GM19043 (cell line): Measurements from ENCODE around the gene DAGLA.
"Not testable (repeated sequence)": the region's sequence is repeated elsewhere in the genome, so short reads cannot be mapped to it uniquely, and the experiment has no call there.

Experiments
- ATAC-seq: cut with Tn5 transposase; IDR thresholded peaks from one replicate; pipeline ENCODE4 v1.9.1; 2021; ENCODE audit warnings: low read depth; ENCODE audit not compliant: unreplicated experiment

The DAGLA gene

DNA sequence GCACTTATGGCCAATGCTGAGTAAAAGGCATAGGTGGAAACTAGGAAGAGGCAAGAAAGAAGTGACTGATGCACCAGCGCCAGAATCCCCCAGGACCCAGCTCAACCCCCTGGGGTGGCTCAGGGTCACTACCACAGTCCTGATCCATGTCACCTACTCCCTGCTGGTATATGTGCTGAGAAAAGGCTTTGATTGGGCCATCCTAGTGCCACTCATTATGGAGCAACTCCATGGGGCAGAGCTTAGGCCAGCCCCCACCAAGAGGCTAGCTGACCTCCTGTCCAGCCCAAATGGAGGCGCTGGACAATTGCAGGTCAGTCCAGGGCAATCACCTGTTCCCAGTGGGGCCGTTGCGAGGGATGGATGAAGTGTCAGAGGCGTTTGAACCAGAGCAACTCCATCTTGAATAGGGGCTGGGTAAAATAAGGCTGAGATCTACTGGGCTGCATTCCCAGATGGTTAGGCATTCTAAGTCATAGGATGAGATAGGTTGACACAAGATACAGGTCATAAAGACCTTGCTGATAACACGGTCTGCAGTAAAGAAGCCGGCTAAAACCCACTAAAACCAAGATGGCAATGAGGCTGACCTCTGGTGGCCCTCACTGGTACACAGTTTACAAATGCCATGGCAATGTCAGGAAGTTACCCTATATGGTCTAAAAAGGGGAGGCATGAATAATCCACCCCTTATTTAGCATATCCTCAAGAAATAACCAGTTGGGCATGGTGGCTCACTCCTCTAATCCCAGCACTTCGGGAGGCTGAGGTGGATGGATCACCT, 20.6 kb upstream of the DAGLA start:
- ATAC-seq, result no peak

DNA sequence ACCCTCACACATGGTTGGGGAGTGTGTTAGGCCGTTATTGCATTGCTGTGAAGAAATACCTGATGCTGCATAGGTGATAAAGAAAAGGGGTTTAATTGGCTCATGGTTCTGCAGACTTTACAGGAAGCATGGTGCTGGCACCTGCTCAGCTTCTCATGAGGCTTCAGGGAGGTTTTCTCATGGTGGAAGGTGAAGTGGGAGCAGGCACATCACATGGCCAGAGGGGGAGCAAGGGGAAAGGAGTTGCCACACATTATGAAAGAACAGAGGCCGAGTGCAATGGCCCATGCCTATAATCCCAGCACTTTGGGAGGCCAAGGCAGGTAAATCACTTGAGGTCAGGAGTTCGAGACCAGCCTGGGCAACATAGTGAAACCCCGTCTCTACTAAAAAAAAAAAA, 19.2 kb upstream of the DAGLA start:
- ATAC-seq, result not testable (repeated sequence)

DNA sequence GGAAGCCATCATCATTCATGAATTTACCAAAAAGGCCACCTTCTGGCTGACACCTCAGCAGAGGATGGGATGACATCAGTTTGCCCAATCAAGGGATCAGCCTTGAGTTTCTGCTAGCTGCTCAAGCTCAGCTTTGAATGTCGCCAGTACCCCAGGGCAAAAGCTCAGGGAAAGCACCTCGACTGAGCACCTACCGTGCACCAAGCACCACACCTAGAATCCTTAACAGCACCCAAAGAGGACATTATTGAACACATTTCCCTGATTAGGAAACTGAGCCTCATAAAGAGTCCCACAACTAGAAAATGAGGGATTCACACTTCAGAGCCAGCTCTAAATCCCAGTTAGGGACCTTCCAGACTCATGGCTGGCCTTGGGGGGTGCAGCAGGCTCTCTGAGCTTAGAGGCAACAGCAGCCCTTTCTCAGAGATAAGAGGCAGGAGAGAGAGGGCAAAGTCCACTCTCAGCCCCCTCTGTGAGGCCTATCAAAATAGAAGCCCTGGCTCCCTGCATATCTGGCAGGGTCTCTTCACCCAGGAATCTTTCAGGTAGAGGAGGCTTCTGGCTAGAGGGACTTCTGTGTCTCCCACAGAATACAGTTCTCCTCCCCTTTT, 13.4 kb upstream of the DAGLA start:
- ATAC-seq, result no peak

DNA sequence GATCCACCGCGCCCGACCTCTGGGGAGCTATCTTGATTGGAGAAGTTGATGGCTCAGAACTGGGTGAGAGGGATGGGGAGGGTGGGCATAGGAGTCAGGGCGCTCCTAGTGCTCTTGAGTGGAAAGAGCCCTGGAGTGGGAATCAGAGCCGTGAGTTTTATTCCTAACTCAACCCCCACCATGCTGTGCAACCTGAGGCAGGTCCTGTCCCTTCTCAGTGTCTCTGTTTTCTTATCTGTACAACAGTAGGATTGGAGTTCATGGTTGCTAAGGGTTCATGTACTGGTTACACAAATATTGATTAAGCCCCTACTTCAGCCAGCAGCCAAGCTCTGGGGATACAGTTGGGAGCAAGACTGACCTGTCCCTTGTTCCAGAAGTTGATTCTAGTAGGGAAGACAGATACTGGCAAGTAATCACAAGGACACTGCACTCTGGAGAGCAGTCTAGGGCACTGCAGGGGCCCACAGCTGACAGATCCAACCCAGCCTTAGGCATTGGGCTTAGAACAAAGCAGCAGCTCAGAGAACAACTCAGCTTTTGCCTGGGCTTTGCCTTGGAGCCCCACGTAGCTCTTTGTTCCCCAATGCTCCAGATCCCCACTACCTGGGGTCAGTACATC, 12.4 kb upstream of the DAGLA start:
- no peak for ATAC-seq

DNA sequence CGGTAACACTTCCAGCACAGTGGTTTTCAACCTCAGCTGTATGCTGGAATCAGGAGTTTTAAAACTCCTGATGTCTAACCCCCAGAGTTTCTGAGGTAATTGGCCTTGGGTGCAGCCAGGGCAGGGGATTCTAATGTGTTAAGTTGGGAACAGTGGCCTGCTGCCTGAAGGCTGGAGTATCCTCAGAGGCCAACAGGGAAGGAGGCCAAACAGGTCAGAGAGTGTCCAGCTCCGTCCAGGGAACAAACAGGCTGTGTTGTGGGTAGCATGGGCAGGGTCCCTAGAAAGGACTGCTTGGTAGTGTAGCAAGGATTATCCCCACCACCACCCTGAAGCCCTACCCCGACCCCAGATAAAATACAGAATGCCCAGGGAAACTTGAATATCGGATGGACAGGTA, 10.8 kb upstream of the DAGLA start:
- ATAC-seq, result no peak

DNA sequence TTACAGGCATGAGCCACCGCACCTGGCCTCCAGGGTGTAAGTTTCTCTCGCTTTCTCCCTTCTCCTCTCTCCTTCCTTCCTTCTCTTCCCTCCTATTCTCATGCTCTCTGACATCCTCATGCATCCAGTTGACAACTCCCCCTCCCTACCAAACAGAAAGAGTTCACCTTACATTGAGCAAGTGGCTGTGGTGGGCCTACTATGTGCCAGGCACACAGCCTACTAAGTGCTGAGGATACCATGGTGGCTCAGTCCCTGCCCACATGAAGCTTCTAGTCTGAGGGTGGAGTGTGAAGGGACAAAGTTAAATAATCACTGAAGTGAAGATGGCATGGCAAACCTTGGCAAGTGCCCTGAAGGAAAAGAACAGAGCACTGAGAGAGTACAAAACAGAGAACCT, 9.6 kb upstream of the DAGLA start:
- no peak for ATAC-seq

DNA sequence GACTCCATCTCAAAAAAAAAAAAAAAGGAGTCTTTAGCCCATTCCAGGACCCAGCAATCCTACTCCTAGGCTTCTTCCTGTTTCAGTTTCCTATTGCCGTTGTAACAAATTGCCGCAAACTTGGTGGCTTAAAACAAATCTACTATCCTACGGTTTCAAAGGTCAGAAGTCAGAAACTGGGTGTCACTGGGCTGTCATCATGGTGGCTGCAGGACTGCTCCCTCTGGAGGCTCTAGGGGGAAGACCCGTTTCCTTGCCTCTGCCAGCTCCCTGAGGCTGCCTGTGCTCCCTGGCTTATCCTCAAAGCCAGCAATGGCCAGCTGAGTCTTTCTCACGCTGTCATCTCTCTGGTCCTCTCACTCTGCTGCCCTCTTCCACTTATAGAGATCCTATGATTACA, 8.7 kb upstream of the DAGLA start:
- no peak for ATAC-seq

DNA sequence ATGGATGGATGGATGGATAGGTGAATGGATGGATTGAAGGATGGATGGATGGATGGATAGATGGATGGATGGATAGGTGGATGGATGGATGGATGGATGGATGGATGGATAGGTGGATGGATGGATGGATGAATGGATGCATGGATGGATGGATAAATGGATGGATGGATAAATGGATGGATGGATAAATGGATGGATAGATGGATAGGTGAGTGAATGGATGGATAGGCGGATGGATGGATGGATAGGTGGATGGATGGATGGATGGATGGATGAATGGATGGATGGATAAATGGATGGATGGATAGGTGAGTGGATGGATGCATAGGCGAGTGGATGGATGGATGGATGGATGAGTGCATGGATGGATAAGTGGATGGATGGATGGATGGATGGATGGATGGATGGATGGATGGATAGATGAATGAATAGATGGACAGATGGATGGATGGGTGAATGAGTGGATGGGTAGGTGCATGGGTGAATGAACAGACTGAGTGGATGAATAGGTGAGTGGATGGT, 6.2 kb upstream of the DAGLA start:
- not testable (repeated sequence) for ATAC-seq

DNA sequence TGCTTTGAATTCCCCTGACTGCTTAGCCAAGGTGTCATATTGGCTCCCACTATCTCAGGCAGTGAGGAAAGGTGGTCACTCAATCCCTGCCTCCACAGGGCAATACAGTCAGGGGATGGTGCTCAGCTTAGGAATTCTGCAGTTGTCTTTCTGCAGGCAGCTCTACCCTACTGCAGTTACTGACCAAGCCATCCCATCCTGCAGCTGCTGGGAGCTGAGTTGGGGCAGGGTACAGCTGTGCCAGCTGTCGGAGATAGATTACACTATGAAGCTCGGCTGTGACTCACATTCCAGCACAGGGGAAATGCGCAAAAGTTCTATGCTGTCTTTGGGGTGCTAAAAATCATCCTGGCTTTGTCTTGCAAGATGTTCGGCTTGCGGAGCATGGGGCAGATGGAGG, 4.4 kb upstream of the DAGLA start:
- no peak for ATAC-seq

DNA sequence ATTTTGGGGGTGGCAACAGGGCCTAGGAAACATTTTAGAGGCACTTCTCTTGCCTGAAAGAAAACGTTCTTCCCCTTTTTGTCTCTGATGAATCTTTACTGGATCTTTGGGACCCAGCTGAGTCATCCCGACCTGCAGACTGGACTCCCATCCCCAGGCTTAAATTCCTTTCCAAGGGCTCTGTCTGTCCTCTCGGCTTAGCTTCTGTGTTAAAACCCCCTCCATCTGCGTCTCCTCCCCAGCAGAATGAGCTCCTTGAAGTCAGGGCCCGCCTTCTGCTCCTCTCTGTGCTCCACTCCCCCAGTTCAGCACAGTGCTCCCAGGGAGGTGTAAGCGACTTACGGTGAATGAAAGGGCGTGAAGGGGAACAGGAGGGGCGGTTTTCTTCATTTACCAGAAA, 895 bp upstream of the DAGLA start:
- no peak for ATAC-seq

DNA sequence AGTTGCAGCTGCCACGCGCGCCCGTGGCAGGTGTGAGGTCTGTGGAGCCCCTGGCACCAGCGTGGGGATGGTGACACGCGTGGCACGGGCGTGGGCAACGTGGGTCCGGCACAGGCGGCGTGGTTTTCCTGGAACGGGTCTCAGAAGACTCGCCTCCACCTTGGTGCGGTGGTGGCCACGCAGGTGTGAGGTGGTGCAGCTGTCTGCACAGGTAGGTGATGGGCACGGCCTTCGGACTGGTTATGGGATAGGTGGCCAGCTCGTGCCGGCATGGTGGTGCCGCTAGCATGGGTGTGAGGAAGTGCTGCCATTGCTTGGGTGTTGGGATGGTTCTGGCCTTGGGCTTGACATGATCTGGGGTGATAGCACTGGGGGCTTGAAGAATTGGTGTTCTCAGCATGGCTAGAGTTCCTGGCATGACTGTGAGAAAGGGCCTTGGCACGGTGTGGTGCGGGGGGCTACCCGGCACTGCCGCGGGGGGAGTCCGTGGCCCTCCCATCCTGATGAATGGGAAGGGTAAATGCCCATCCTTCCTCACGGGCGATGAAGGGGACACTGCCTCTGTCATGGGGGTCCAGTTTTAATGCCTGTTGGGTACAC, 531 bp downstream of the DAGLA start:
- ATAC-seq, result no peak

DNA sequence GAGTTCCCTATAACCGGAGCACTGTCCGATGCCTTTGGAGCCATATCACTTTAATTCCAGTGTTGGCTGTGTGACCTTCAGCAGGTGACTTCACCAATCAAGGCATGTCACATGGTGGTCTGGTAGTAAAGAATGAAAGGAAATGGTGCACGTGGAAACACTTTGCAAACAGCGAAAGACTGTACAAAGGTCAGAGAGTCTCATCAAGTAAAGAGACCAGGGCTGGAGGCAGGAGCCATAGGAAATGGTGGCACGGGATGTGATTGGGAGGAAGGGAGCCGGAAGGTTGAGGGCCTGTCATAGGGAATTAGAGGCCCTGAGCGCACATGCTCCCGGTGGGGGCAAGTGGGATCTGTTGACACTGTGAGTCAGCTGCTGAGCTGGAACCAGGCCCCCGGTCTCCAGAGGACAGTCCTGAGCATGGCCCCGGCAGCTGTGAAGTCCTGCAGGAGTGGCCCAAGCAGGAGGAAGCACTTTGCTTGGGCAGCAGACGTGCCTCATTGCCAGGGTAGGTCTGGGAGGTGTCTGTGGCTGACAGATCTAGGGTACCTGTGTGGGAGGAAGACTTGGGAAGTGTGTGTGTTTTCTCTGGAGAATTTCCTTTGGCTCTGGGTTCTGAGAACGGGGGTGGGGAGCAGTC, 2.0 kb downstream of the DAGLA start:
- no peak for ATAC-seq

DNA sequence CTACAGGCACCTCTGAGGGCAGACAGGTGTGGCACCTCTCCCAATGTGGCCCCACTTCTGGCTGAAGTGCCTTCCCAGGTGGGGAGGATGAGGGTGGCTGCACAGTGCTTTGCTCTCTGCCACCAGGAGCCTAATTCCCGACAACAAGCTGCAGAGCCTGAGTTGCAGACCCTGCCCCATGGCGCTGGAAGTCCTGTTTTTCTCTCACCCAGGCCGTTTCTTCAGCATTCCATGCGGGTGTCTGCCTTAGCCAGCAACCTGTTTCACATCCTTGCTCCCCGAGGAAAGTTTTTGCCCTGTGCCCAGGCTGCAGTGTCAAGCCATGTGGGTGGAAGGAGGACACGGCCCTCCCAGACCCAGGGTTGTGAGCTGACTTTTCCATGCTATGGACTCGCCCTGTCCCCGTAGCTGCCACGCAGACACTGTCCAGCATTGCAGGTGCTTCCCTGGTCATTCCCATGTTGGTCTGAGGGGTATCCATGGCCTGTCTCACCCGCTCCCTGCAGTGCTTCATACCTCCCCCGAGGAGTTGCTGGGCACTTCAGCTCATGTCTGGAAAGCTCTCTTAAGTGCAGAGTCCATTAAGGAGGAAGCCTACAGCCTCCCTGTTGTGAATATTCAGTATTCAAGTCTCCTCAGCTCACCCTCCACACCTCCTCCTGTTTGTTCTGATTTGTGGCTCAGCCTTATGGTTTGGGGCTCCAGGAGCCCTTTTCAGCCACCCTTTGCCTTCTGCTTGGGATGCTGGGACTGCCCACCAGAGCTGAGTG, 2.9 kb downstream of the DAGLA start:
- ATAC-seq, result no peak

DNA sequence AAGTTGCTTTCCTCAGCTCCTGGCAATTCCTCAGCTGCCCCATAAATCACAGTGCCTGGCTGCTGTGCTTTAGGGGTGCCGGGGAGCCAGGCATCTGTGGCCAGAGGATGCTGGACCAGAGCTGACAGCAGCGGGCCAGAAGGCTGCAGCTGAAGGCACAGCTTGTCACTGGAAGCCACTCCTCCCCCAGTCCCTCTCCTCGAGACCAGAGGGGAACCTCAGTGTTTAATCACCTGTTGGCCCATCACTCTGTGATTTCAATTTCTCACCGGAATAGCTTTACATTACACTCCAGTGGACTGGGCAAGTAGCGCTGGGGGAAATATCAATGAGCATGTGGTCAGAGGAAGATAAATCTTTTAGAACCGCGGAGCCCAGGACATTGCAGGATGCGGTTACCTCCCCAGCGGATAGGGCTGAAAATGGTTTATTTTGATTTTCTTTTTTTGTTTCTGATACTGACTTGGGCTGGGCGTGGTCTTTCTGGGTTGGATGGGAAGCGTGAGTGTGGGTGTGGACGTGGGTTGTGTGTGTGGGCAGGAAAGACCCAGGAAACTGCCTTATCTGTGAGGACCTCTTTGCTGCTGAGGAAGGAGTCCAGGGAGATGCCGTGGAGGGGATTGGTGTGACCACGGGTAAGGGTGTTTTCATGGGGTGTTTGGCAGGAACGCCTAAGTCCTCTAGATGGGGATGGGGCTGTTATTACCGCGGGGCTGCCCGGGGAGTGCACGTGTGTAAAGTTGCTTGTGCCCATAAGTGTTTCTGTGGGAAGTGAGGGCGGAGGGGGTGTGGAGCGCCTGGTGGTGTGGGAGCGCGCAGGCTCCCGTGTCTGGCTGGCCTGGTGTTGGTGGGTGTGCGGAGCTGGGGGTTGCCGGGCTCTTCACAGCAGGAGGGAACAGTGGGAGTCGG, 4.0 kb downstream of the DAGLA start:
- ATAC-seq, result no peak

DNA sequence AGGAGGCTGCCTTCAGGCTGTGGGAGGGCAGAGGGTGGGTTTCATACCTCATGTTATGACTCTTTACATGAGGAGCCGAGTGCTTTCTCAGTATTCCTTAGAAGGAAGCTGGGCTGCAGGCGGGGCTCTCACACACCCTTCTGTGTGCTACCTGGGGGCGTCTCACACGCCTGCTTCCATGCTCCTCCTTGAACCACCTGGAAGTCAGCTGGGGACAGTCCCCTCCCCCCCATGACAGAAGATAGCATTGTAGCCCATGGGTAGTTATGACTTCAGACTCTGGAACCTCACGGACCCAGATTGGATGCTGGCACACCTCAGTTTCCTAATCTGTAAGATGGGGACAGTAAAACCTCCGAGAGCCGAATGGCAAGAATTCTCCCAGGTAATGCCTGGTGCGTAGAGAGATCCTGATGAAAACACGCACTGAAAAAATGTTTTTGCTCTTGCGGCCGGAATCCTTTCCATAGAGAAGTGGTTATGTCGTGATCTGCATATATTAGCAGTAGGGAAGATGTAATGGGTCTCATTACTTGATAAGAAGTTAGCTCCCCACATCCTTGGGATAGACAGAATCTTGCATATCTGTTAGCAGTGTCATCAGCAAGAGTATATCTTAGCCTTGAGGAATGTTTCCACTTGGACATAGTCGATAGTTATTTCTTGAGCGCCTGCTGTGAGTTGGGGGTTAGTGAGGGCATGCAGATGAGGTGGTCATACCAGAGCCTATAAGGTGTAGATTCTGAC, 4.9 kb downstream of the DAGLA start:
- no peak for ATAC-seq

DNA sequence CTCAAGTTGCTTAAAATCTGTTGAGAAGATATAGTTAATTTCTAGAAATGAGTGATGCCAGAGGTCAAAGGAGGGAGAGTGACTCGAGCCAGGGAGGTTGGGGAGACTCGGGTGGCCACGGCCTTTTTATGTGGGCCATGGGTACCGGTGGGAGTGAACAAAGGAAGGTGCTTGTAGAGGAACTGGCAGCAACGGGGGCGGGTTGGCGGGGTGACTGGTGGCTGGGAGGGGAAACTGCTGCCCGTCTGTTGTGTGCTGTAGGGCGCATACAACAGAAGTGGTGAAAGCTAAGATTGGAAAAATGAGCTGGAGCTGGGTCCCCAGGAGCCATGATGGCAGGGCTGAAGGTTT, 5.4 kb downstream of the DAGLA start:
- no peak for ATAC-seq

DNA sequence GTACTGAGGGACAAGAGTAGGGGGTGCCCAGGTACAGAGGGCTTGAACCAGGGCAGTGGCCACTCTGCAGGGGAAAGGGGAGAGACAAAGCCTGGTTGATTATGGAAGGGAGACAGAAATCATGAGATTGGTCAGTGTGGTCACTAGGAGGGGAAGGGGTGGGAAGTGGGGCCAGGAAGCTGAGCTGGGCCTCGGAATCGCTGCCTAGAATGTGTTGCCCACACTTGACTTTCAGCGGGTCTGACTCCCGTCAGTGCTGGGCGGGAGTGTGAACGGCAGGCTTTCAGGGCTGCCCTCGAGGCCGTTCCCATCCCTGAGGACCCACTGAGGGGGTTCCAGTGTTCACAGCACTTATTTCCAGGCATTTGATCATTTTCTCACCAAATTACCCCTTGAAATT, 5.9 kb downstream of the DAGLA start:
- no peak for ATAC-seq

DNA sequence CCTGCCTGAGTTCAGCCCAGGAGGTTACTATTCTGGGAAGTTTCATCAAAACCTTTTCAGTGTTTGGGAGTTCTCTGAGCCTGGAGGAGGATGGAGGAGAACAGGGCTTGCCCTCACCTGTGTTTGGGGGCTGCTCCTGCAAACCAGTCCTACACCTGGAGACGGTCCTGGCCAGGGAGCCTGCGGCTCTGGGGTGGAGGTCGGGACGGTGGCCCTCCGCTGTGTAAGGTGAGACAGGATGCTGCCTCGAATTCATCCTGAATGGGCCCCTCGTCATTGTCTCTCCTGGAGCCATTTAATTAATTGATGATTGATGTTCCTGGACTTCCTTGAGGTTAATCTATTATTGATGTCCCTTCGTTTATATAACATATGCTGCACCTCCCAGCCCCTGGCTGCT, 6.3 kb downstream of the DAGLA start:
- ATAC-seq, result no peak

DNA sequence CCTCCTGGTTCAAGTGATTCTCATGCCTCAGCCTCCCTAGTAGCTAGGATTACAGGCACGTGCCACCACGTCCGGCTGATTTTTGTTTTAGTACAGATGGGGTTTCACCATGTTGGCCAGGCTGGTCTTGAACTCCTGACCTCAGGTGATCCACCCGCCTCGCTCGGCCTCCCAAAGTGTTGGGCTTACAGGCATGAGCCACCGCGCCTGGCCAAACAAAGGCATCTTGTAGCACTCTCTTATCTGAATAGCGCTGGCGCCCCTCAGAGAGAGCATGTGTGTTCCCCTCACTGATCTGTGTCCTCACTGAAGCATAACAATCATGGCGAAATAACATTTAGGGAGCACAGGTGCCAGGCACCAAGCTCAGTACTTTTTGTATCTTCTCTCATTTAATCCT, 7.2 kb downstream of the DAGLA start:
- ATAC-seq, result no peak
